SU-DHL-6 (cell line): ENCODE results near the gene PIH1D1.

Experiments
- H2AFZ ChIP-seq: fragments of 200-600 bp; sonication (generic); 2 replicates; pipeline ENCODE4 v1.6.1; 2014; ENCODE audit warnings: low read depth, mild to moderate bottlenecking, moderate library complexity, mixed read lengths, antibody characterized with exemption, low read length; ENCODE audit not compliant: severe bottlenecking
- H3F3A ChIP-seq: fragments of 200-600 bp; shearing (Covaris generic); 2 replicates; pipeline ENCODE4 v1.6.0; 2016; ENCODE audit warnings: antibody characterized with exemption, mild to moderate bottlenecking; ENCODE audit not compliant: insufficient read depth
- H3K27ac ChIP-seq: fragments of 200-600 bp; sonication (generic); 2 replicates; pipeline ENCODE4 v1.5.1; 2016; ENCODE audit warnings: low read depth, mild to moderate bottlenecking, low read length, moderate library complexity, mixed read lengths
- H3K27me3 ChIP-seq: fragments of 200-600 bp; sonication (generic), shearing (Covaris generic); 2 replicates; pipeline ENCODE4 v1.6.0; 2014; ENCODE audit warnings: mild to moderate bottlenecking, low read length
- H3K36me3 ChIP-seq: fragments of 200-600 bp; sonication (generic); 2 replicates; pipeline ENCODE4 v1.6.1; 2014; ENCODE audit warnings: mild to moderate bottlenecking, low read length, mixed read lengths
- H3K4me2 ChIP-seq: fragments of 300-600, 200-600 bp; shearing (Covaris generic), sonication (generic); 2 replicates; pipeline ENCODE4 v1.6.0; 2014; ENCODE audit warnings: low read length, low read depth, mild to moderate bottlenecking; ENCODE audit not compliant: poor library complexity, severe bottlenecking
- H3K4me3 ChIP-seq: fragments of 200-600 bp; sonication (generic); 2 replicates; pipeline ENCODE4 v1.5.1; 2014; ENCODE audit warnings: antibody characterized with exemption, low read length, mild to moderate bottlenecking, mixed read lengths; ENCODE audit not compliant: insufficient read depth, poor library complexity, severe bottlenecking
- H3K79me2 ChIP-seq: fragments of 200-600 bp; sonication (generic); 2 replicates; pipeline ENCODE4 v1.6.1; 2014; ENCODE audit warnings: mild to moderate bottlenecking, low read length, moderate library complexity; ENCODE audit not compliant: insufficient read depth
- H3K9ac ChIP-seq: fragments of 200-600 bp; sonication (generic); 2 replicates; pipeline ENCODE4 v1.7.0; 2014; ENCODE audit warnings: mild to moderate bottlenecking, low read length
- H3K9me2 ChIP-seq: fragments of 200-600 bp; sonication (generic); replicated peaks from 2 replicates; pipeline ENCODE4 v1.6.1; 2014; ENCODE audit warnings: low read length; ENCODE audit not compliant: insufficient read depth
- H3K9me3 ChIP-seq: fragments of 200-600 bp; sonication (generic); 2 replicates; pipeline ENCODE4 v1.6.1; 2014; ENCODE audit warnings: low read length, mixed read lengths; ENCODE audit not compliant: insufficient read depth
- H4K20me1 ChIP-seq: fragments of 200-600 bp; sonication (generic); 2 replicates; pipeline ENCODE4 v1.6.1; 2014; ENCODE audit warnings: low read depth, mild to moderate bottlenecking, antibody characterized with exemption, low read length, moderate library complexity, mixed read lengths
- EZH2phosphoT487 ChIP-seq: fragments of 200-600 bp; sonication (generic), shearing (Covaris generic); conservative IDR thresholded peaks from 2 replicates; pipeline ENCODE4 v1.6.1; 2018; ENCODE audit warnings: mild to moderate bottlenecking, antibody characterized with exemption, low read length, moderate library complexity, mixed read lengths
- TF ChIP-seq, protein P1 (sequence below): fragments of 200-600 bp; sonication (generic); IDR thresholded peaks from one replicate; pipeline ENCODE4 v1.5.1; 2017; ENCODE audit warnings: antibody characterized with exemption, mild to moderate bottlenecking, low read length, moderate library complexity; ENCODE audit not compliant: insufficient read depth, poor library complexity, severe bottlenecking

PIH1D1 gene

DNA sequence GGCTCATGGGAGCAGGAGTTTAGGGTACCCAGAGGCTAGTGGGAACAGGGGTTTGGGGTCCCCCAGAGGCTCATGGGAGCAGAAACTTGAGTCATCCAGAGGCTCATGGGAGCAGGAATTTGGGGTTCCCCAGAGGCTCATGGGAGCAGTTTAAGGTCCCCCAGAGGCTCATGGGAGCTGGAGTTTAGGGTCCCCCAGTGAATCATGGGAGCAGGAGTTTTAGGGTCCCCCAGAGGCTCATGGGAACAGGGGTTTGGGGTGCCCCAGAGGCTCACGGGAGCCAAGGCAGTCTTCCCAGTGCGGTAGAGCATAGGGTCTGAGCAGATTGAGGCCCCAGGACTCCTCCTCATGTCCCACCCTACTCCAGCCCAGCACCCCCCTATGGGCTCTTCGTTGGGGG lies 13.8 kb upstream of the PIH1D1 start:
- H3K4me3 ChIP-seq: no peak overlapping the region
- no peaks in the 10 kb centered on the region for H3K9me3 ChIP-seq
- H3K36me3 ChIP-seq: no peaks in the 10 kb centered on the region
- H3K4me2 ChIP-seq: no peak overlapping the region
- H3K9ac ChIP-seq: no peak overlapping the region
- H3K27me3 ChIP-seq: no peaks in the 10 kb centered on the region
- peaks cover 7% of the 10 kb centered on the region; the same call in 1 of the 2 replicates for H3F3A ChIP-seq
- H2AFZ ChIP-seq: no peak overlapping the region
- no peak for TF ChIP-seq EZH2phosphoT487
- TF ChIP-seq, protein P1, sequence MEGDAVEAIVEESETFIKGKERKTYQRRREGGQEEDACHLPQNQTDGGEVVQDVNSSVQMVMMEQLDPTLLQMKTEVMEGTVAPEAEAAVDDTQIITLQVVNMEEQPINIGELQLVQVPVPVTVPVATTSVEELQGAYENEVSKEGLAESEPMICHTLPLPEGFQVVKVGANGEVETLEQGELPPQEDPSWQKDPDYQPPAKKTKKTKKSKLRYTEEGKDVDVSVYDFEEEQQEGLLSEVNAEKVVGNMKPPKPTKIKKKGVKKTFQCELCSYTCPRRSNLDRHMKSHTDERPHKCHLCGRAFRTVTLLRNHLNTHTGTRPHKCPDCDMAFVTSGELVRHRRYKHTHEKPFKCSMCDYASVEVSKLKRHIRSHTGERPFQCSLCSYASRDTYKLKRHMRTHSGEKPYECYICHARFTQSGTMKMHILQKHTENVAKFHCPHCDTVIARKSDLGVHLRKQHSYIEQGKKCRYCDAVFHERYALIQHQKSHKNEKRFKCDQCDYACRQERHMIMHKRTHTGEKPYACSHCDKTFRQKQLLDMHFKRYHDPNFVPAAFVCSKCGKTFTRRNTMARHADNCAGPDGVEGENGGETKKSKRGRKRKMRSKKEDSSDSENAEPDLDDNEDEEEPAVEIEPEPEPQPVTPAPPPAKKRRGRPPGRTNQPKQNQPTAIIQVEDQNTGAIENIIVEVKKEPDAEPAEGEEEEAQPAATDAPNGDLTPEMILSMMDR: no peak
- H3K27ac ChIP-seq: no peak overlapping the region
- no peaks in the 10 kb centered on the region for H3K79me2 ChIP-seq
- H4K20me1 ChIP-seq: no peaks in the 10 kb centered on the region
- H3K9me2 ChIP-seq: no peaks in the 10 kb centered on the region

DNA sequence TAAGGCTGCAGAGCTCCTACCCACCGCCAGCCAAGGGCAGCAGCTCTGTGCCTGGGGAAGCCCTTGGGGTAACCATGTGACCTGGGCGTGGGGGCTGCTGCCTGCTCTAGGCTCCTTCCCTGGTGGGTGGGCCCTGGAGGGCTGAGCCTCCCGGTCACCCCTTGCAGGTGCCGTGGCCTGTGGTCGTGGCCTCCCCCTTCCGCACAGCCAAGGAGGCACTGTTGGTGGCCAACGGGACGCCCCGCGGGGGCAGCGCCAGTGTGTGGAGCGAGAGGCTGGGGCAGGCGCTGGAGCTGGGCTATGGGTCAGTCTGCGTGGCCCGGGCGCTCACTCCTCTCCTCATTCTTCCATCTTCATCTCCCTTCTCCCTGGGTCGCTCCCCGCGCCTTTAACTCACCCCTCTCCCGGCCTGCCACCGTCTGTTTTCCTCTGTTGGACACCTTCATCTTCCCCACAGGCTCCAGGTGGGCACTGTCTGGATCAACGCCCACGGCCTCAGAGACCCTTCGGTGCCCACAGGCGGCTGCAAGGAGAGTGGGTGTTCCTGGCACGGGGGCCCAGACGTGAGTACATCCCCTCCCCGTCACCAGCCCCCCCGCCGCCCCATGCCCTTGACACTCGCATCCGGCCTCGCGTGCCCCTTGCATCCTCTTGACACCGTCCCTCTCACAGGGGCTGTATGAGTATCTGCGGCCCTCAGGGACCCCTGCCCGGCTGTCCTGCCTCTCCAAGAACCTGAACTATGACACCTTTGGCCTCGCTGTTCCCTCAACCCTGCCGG lies 12.5 kb upstream of the PIH1D1 start:
- Histone ChIP-seq H3K9me3 (no peaks in the 10 kb centered on the region), H2AFZ (no peak overlapping the region), H3K27me3 (no peaks in the 10 kb centered on the region), H3K79me2 (no peaks in the 10 kb centered on the region), H3K4me2 (no peak overlapping the region), H3K27ac (no peak overlapping the region), H3K4me3 (no peak overlapping the region), H3K9me2 (no peaks in the 10 kb centered on the region), H4K20me1 (no peaks in the 10 kb centered on the region), H3K36me3 (no peaks in the 10 kb centered on the region), H3F3A (no peaks in the 10 kb centered on the region), H3K9ac (no peak overlapping the region)
- no peak for TF ChIP-seq EZH2phosphoT487
- TF ChIP-seq, protein P1: no peak

DNA sequence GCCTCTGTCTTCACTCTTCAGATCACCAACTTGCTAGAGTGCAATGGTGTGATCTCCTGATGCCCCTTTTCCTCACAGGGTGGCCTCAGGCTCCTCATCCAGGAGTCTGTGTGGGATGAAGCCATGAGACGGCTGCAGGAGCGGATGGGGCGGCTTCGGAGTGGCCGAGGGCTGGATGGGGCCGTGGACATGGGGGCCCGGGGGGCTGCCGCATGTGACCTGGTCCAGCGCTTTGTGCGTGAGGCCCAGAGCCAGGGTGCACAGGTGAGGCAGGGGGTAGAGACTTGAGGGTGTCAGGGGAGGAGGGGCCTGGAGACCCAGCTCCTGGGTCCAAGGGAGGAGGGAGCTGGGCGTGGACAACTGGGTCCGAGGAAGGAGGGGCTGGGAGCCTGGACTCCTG lies 10.9 kb upstream of the PIH1D1 start:
- no peak overlapping the region for H3K9ac ChIP-seq
- no peaks in the 10 kb centered on the region for H3K9me2 ChIP-seq
- H3K4me3 ChIP-seq: no peak overlapping the region
- no peak overlapping the region for H3K4me2 ChIP-seq
- no peaks in the 10 kb centered on the region for H3K27me3 ChIP-seq
- H3K79me2 ChIP-seq: no peaks in the 10 kb centered on the region
- no peak overlapping the region for H3K27ac ChIP-seq
- no peaks in the 10 kb centered on the region for H4K20me1 ChIP-seq
- TF ChIP-seq, protein P1: no peak
- TF ChIP-seq EZH2phosphoT487: no peak
- no peaks in the 10 kb centered on the region for H3K36me3 ChIP-seq
- H3F3A ChIP-seq: no peaks in the 10 kb centered on the region
- no peaks in the 10 kb centered on the region for H3K9me3 ChIP-seq
- no peak overlapping the region for H2AFZ ChIP-seq
